GM12878 (cell line): Measurements from ENCODE around the gene NAALADL2. TPM values are rescaled to one million over a fixed set of nuclear protein-coding genes. Genes with fewer than 3 reads are reported as not detected.

Experiments
- ATAC-seq: fragments of 200-7000 bp; cut with Tn5 transposase; 3 replicates; pipeline ENCODE4 v1.9.1; 2020; ENCODE audit warnings: mild to moderate bottlenecking, moderate library complexity
- BruUV-seq: library from RNA; stranded (reverse); fragments of 400-500 nt; replicated peaks from 2 replicates; lab custom pipeline; 2021; lab: Mats Ljungman, UMichigan
- CTCF ChIA-PET: fragments of 300-600 bp; sonication (Branson Sonifier 250); formaldehyde crosslinking; extraction: SDS; loops from one replicate; lab custom pipeline; 2021; ENCODE audit warnings: inconsistent platforms; lab: Yijun Ruan, JAX
- POLR2A ChIA-PET: fragments of 350-600 bp; formaldehyde crosslinking; extraction: SDS; loops from one replicate; lab custom pipeline; 2021; ENCODE audit warnings: inconsistent platforms; lab: Charles Lee
- RAD21 ChIA-PET: fragments of 300-600 bp; sonication (Branson Sonifier 250); formaldehyde crosslinking; loops from one replicate; lab custom pipeline; 2023; ENCODE audit warnings: antibody characterized with exemption; ENCODE audit not compliant: unreplicated experiment; lab: Charles Lee
- SMC1A ChIA-PET: fragments of 300-600 bp; sonication (Branson Sonifier 250); formaldehyde crosslinking; loops from one replicate; lab custom pipeline; 2023; ENCODE audit not compliant: unreplicated experiment, uncharacterized antibody; lab: Charles Lee
- DNase-seq: peaks from one replicate; pipeline ENCODE4 v3.0.0-alpha.2; 2011; ENCODE audit warnings: low read depth, low spot score
- FAIRE-seq: peaks from 3 replicates; lab custom pipeline; 2011; peaks lifted over from hg19 to GRCh38; lab: Jason Lieb, UNC
- H2AFZ ChIP-seq: 2 replicates; pipeline ENCODE4 v1.6.0; 2011; ENCODE audit warnings: low read depth, low read length, control low read depth; ENCODE audit not compliant: control insufficient read depth
- H3K27ac ChIP-seq: 2 replicates; pipeline ENCODE4 v1.5.1; 2011; ENCODE audit warnings: control low read depth; ENCODE audit not compliant: control insufficient read depth, insufficient read depth
- H3K27me3 ChIP-seq, 2 experiments: replicated peaks in 1 of 2; 2 replicates each; pipeline versions ENCODE4 v1.6.0 to v1.6.1; 2011; ENCODE audit warnings: low read length in 1 of 2; ENCODE audit not compliant: control insufficient read depth in 2 of 2, insufficient read depth in 2 of 2
- H3K36me3 ChIP-seq, 2 experiments: 2 replicates each; pipeline ENCODE4 v1.5.1; 2011; ENCODE audit warnings: low read length in 1 of 2; ENCODE audit not compliant: control insufficient read depth in 2 of 2, insufficient read depth in 2 of 2
- H3K4me1 ChIP-seq: 2 replicates; pipeline ENCODE4 v1.6.1; 2011; ENCODE audit warnings: mild to moderate bottlenecking, low read length, moderate library complexity, mixed read lengths; ENCODE audit not compliant: control insufficient read depth, insufficient read depth
- H3K4me2 ChIP-seq: 2 replicates; pipeline ENCODE4 v1.6.0; 2011; ENCODE audit warnings: control low read depth; ENCODE audit not compliant: control insufficient read depth, insufficient read depth
- H3K4me3 ChIP-seq: fragments of 200-600 bp; sonication (generic); 2 replicates; pipeline ENCODE4 v1.5.1; 2016
- H3K79me2 ChIP-seq: 2 replicates; pipeline ENCODE4 v1.6.0; 2011; ENCODE audit warnings: low read length; ENCODE audit not compliant: control insufficient read depth, insufficient read depth
- H3K9ac ChIP-seq: 2 replicates; pipeline ENCODE4 v1.8.0; 2011; ENCODE audit warnings: low read length, control low read depth, mixed read lengths; ENCODE audit not compliant: control insufficient read depth, insufficient read depth
- H3K9me3 ChIP-seq: replicated peaks from 3 replicates; pipeline ENCODE4 v1.5.1; 2011; ENCODE audit warnings: mild to moderate bottlenecking, low read length; ENCODE audit not compliant: control insufficient read depth, insufficient read depth
- H4K20me1 ChIP-seq: 2 replicates; pipeline ENCODE4 v1.6.0; 2011; ENCODE audit not compliant: control insufficient read depth, insufficient read depth
- CBFB ChIP-seq: IDR thresholded peaks from 2 replicates; pipeline ENCODE4 v1.6.1; 2016; ENCODE audit warnings: antibody characterized with exemption, low read depth
- CREM ChIP-seq: IDR thresholded peaks from 2 replicates; pipeline ENCODE4 v1.6.1; 2014; ENCODE audit warnings: antibody characterized with exemption, low read depth
- E2F8 ChIP-seq: fragments of 450-650 bp; IDR thresholded peaks from 2 replicates; pipeline ENCODE4 v1.6.1; 2018; ENCODE audit warnings: mild to moderate bottlenecking, low read depth, moderate library complexity; ENCODE audit not compliant: partially characterized antibody
- IKZF1 ChIP-seq: fragments of 450-650 bp; conservative IDR thresholded peaks from 2 replicates; pipeline ENCODE4 v1.6.1; 2017; ENCODE audit warnings: antibody characterized with exemption, mild to moderate bottlenecking
- JUNB ChIP-seq: IDR thresholded peaks from 2 replicates; pipeline ENCODE4 v1.6.1; 2016; ENCODE audit warnings: antibody characterized with exemption, mild to moderate bottlenecking
- PKNOX1 ChIP-seq: fragments of 450-650 bp; IDR thresholded peaks from 2 replicates; pipeline ENCODE4 v1.6.1; 2016; ENCODE audit warnings: mild to moderate bottlenecking
- SIX5 ChIP-seq: IDR thresholded peaks from 2 replicates; pipeline ENCODE4 v1.6.1; 2011; ENCODE audit warnings: mild to moderate bottlenecking, low read depth, low read length, moderate library complexity; ENCODE audit not compliant: severe bottlenecking
- SRF ChIP-seq, 2 experiments: IDR thresholded peaks; 2 replicates each; pipeline ENCODE4 v1.6.1; 2011; ENCODE audit warnings: low read depth in 2 of 2, low read length in 2 of 2, mild to moderate bottlenecking in 1 of 2, moderate library complexity in 1 of 2
- STAT1 ChIP-seq: fragments of 450-650 bp; conservative IDR thresholded peaks from 2 replicates; pipeline ENCODE4 v1.6.1; 2014; ENCODE audit warnings: antibody characterized with exemption, mild to moderate bottlenecking
- in situ Hi-C: fragments of 300-500 bp; cut with MboI; formaldehyde crosslinking; loops from 9 replicates; pipeline ENCODE4 v1.14.3; 2018; ENCODE audit warnings: mixed read lengths
- intact Hi-C: fragments of 100-400 bp; cut with micrococcal nuclease; formaldehyde crosslinking; loops from one replicate; pipeline ENCODE4 v1.14.2; 2022; ENCODE audit not compliant: unreplicated experiment
- polyA plus RNA-seq, 11 experiments: library from polyadenylated mRNA; depleted of rRNA in 4 of 11; unstranded in 6 of 11; stranded (reverse) in 5 of 11; fragments of >200 nt; fragmentation: Nextera tagmentation in 4 of 11; fragmentation: Illumina TruSeq in 1 of 11; extraction: Ambion mirVana in 4 of 11; extraction: Trizol in 1 of 11; gene quantifications; 1 replicate in 1 of 11; 2 replicates in 10 of 11; pipeline versions ENCODE4 v1.2.1 to v1.2.3, GENCODE V29; 2011 to 2016; ENCODE audit warnings: inconsistent platforms in 2 of 11, missing spikeins in 2 of 11, low read depth in 1 of 11
- total RNA-seq, 4 experiments: library from RNA; depleted of rRNA in 3 of 4; stranded (reverse); fragments of >200 nt in 3 of 4; fragmentation: Illumina TruSeq in 1 of 4; extraction: Trizol in 1 of 4; gene quantifications; 2 replicates each; pipeline versions ENCODE4 v1.2.1 to v1.2.3, GENCODE V29; 2013 to 2021
- TF ChIP-seq, protein P1 (sequence below): fragments of 450-650 bp; IDR thresholded peaks from 2 replicates; pipeline ENCODE4 v1.6.1; 2017; ENCODE audit warnings: mild to moderate bottlenecking, moderate library complexity
- TF ChIP-seq, protein P2 (sequence below): fragments of 450-650 bp; formaldehyde crosslinking; IDR thresholded peaks from 2 replicates; pipeline ENCODE4 v1.4.0; 2022; ENCODE audit warnings: mild to moderate bottlenecking, moderate library complexity

The NAALADL2 gene
- total and polyA plus RNA-seq, 10 of the 15 experiments (the other 5 are each of a cell fraction or from before 2014, with no cell fraction given): 0.06 to 10.8 (median 0.46) TPM

DNA sequence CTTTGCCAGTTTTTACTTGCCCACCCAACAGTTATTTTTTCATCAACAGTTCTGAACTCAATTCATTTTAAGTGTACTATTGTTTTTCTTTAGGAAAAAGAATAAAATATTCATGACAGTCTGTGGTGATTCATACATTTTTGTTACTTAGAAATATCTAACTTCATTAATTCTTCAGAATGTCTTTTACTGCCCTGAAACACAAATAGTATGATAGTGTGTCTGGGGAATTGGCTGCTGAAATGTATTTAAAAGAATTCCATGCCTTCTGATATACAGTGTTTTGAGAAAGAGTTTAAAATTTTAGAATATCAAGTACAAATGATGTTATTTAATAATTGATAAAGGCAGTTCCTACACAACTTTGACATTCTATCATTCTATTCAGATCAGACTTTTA is 854.1 kb downstream of the NAALADL2 start:
- FAIRE-seq: no peak
- Histone ChIP-seq H3K36me3 (no peaks in the 10 kb centered on the region), H3K9me3 (no peaks in the 10 kb centered on the region), H3K27me3 (no peaks in the 10 kb centered on the region), H3K27ac (no peak overlapping the region), H4K20me1 (no peaks in the 10 kb centered on the region), H2AFZ (no peak overlapping the region), H3K79me2 (no peaks in the 10 kb centered on the region), H3K4me2 (no peak overlapping the region)
- ChIA-PET POLR2A (no interaction called here), RAD21 (no interaction called here), CTCF (no interaction called here), SMC1A (interaction anchor here (0.9 kb wide), 1 partner anchor 14 kb away, joined by 3 read pairs; no protein-coding TSS in a partner anchor)
- no TSS peak for BruUV-seq
- in situ Hi-C loops: no loop called here
- ATAC-seq: no peak
- no peak for DNase-seq
- TF ChIP-seq PKNOX1 (no peak), SIX5 (no peak), STAT1 (no peak), CBFB (no peak), SRF (IDR thresholded peaks at IDR 0.05; ENCODE audit: low read depth in 2 of 2, low read length in 2 of 2) (no peak), IKZF1 (no peak), E2F8 (no peak), JUNB (no peak), CREM (no peak)
- TF ChIP-seq, protein P1, sequence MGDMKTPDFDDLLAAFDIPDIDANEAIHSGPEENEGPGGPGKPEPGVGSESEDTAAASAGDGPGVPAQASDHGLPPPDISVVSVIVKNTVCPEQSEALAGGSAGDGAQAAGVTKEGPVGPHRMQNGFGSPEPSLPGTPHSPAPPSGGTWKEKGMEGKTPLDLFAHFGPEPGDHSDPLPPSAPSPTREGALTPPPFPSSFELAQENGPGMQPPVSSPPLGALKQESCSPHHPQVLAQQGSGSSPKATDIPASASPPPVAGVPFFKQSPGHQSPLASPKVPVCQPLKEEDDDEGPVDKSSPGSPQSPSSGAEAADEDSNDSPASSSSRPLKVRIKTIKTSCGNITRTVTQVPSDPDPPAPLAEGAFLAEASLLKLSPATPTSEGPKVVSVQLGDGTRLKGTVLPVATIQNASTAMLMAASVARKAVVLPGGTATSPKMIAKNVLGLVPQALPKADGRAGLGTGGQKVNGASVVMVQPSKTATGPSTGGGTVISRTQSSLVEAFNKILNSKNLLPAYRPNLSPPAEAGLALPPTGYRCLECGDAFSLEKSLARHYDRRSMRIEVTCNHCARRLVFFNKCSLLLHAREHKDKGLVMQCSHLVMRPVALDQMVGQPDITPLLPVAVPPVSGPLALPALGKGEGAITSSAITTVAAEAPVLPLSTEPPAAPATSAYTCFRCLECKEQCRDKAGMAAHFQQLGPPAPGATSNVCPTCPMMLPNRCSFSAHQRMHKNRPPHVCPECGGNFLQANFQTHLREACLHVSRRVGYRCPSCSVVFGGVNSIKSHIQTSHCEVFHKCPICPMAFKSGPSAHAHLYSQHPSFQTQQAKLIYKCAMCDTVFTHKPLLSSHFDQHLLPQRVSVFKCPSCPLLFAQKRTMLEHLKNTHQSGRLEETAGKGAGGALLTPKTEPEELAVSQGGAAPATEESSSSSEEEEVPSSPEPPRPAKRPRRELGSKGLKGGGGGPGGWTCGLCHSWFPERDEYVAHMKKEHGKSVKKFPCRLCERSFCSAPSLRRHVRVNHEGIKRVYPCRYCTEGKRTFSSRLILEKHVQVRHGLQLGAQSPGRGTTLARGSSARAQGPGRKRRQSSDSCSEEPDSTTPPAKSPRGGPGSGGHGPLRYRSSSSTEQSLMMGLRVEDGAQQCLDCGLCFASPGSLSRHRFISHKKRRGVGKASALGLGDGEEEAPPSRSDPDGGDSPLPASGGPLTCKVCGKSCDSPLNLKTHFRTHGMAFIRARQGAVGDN: no peak
- TF ChIP-seq, protein P2, sequence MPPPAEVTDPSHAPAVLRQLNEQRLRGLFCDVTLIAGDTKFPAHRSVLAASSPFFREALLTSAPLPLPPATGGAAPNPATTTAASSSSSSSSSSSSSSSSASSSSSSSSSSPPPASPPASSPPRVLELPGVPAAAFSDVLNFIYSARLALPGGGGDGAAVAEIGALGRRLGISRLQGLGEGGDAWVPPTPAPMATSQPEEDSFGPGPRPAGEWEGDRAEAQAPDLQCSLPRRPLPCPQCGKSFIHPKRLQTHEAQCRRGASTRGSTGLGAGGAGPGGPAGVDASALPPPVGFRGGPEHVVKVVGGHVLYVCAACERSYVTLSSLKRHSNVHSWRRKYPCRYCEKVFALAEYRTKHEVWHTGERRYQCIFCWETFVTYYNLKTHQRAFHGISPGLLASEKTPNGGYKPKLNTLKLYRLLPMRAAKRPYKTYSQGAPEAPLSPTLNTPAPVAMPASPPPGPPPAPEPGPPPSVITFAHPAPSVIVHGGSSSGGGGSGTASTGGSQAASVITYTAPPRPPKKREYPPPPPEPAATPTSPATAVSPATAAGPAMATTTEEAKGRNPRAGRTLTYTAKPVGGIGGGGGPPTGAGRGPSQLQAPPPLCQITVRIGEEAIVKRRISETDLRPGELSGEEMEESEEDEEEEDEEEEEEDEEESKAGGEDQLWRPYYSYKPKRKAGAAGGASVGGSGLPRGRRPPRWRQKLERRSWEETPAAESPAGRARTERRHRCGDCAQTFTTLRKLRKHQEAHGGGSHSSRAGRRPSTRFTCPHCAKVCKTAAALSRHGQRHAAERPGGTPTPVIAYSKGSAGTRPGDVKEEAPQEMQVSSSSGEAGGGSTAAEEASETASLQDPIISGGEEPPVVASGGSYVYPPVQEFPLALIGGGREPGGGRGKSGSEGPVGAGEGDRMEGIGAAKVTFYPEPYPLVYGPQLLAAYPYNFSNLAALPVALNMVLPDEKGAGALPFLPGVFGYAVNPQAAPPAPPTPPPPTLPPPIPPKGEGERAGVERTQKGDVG (CRISPR knock-in tag): no peak
- TF ChIP-seq, all 136 proteins: peak for 0
- H3K4me1 ChIP-seq: no peaks in the 10 kb centered on the region
- intact Hi-C loops: no loop called here
- H3K4me3 ChIP-seq: no peak overlapping the region
- no peak overlapping the region for H3K9ac ChIP-seq
